IPS-18c (cell line): ENCODE measurements around the gene ZNF248.
"Not testable (repeated sequence)": the region's sequence is repeated elsewhere in the genome, so short reads cannot be mapped to it uniquely, and the experiment has no call there.

Experiments used
- H3K4me3 ChIP-seq: 2 replicates; pipeline ENCODE4 v1.7.0; 2013; ENCODE audit warnings: low read depth, mild to moderate bottlenecking, low read length, moderate library complexity; ENCODE audit not compliant: insufficient read depth
- H3K9me3 ChIP-seq: one replicate; pipeline ENCODE4 v1.6.1; 2013; ENCODE audit warnings: mild to moderate bottlenecking, low read length, moderate library complexity; ENCODE audit not compliant: control insufficient read depth, insufficient read depth

ZNF248 gene

DNA sequence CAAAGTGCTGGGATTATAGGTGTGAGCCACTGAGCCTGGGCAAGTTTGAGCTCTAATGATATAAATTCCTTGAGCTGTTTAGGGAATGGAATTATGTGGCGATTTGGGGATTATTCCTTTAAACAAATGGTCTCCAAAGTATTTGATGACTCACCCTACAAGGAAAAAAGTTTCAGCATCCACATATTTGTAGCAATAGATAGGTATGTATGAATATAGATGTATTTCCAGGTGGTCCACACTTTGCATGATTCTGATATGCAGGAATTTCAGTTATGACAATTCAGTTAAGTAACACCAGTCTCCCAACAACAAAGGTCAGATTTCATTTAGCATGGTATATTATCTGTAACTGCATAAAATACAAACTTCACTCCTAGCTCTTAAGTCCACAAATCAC, 92.2 kb downstream of the ZNF248 start:
- Histone ChIP-seq H3K4me3 (no peak overlapping the region), H3K9me3 (peaks cover 9% of the 10 kb centered on the region)

DNA sequence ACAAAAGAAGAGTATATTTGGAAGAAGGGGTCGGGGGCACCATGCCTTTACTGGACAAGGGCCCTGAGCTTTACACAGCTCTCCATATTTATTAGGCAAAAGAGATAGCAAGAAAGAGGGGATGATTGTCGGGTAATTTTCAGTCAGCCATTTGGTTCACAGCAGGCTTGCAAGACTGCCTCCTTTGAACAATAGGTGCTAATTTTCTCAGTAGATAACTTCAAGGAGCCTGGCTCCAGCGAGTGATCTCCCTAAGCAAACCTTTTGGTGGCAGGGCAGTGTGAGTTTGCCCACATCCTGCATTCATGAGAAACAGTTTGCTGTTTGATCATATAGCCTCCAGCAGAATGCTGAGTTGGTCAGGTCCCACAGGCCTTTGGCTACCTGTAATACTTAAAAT, 94.3 kb downstream of the ZNF248 start:
- Histone ChIP-seq H3K9me3 (peaks cover 9% of the 10 kb centered on the region), H3K4me3 (no peak overlapping the region)

DNA sequence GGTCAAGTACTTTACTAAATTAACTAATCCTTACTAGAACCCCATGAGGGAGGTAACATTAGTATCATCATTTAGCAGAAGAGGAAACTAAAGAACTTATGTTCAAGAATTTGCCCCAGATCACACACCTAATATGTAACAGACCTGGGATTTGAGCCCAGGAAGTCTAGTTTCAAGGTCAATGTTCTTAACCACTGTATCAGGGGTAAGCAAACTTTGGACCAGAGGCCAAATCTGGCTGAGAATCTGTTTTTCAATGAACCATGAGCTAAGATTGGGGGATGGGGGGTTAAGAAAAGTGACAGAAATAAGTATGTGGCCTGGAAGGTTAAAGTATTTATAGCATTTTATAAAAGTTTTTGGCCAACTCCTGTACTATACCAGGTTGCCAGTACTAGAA, 95.1 kb downstream of the ZNF248 start:
- Histone ChIP-seq H3K4me3 (no peak overlapping the region), H3K9me3 (peaks cover 9% of the 10 kb centered on the region)

DNA sequence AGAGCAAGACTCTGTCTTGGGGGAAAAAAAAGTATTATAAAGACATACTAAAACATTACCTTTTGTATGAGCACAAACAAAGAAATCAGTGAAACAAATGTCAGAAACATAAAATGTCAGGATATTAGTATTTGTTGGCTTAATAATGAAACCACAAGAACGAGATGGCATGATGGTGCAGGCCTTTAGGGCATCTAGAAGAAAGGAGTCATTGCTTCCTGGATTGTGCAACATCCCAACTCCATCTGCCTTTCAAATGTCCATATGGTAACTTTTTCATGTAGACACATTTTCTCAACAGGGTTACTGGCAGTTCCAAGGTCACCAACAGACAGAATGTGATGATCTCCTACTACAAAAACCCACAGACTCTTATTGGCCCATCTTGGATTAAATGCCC, 96.6 kb downstream of the ZNF248 start:
- H3K4me3 ChIP-seq = no peak overlapping the region
- H3K9me3 ChIP-seq = peaks cover 7% of the 10 kb centered on the region

DNA sequence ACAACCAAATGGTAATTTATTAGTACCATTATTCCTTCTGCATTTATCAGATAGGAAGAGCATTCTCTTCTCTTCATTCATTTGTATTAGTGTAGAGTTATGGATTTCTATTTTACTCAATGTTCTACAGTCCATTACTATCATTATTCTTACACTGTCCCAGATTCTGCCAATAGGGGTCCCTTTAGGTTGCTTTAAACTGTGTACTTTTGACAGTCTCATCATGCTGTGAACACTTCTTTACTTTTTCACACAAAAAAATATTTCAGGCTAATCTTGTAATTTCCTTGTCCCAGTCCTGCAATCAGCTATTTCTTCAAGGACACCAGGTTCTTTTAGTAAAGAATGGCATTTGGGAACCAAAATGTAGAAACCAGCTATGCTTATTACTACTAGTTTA, 99.3 kb downstream of the ZNF248 start:
- Histone ChIP-seq H3K9me3 (peaks cover 5% of the 10 kb centered on the region), H3K4me3 (no peak overlapping the region)

DNA sequence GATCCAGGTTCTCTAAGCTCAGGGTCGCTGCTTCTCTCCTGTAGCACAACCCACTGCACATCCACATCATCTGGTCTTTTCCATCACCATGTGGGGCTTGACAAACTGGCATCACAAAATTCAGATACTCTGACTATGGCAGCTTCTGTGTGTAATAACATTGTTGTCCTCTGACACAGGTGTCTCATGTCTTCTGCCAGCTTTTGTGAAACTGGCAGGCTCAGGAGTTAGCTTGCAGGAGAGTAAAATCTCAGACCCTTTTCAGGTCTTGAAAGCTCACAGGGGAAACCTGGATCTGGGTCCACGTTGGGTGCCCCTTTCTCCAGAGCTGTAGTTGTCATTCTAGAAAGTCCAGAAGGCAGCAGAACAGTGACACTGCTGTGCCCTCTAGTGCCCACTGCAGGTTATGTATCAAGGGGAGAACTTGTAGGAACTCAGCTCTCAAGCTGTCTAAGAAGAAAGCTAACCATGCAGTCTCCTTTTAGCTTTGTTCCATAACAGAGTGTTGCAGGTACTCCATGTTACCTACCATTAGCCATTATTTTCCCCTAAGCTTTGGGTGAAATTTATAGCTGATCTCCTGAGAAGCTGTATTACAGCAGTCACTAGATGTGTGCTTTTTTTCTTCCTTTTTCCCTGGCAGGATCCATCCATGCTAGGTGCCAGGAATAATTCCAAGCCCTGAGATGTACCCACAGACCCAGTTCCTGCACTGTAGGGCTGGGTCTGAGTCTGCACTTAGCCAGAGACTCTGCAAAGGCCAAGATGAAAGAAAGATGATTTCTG, 102.7 kb downstream of the ZNF248 start:
- no peak overlapping the region for H3K4me3 ChIP-seq
- peaks cover 2% of the 10 kb centered on the region for H3K9me3 ChIP-seq

DNA sequence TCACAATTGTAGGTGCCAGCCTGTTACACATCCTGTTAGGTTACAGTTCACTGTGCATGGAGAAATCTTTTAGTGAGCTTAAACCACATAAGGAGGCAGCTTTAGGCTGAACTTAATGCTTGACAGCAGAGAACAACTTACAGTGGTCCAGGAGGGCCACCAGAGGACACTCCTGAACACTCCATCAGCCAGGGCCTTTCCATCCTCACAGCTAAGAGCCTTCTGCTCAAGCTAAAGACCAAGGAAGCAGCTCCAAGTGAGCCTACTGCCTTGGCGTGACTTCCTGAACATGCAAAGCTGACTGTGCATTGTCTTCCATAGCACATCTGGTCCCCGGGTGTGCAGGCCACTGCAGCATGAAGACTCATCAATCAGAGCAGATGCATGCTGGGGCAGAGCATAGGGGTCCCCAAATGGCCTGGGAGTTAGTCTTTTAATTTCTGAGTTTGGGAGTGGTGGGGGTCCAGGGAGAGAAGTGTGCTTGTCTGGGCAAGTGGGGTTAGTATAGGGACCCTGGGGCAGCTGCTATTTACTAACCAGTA, 105.0 kb downstream of the ZNF248 start:
- Histone ChIP-seq H3K9me3 (peaks cover 2% of the 10 kb centered on the region), H3K4me3 (no peak overlapping the region)

DNA sequence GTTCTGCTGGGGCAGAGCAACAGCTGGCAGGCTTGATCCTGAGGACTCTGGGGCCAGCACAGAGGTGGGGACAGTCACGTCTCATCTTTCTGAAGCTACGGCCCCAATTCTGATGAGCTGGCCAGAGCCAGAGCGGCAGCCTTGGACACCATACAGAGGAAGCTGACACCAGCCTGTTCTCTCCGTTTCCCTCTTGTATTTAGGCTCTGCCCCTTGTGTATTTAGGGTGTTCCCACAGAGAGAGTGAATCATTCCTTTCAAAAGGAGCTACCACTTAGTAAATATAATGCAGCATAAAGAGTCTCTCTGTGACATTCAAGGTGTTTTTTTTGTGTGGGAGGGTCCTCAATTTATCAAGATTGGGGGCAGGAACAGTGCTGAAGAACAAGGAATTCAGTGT, 109.2 kb downstream of the ZNF248 start:
- H3K9me3 ChIP-seq = no peaks in the 10 kb centered on the region
- H3K4me3 ChIP-seq = no peak overlapping the region

DNA sequence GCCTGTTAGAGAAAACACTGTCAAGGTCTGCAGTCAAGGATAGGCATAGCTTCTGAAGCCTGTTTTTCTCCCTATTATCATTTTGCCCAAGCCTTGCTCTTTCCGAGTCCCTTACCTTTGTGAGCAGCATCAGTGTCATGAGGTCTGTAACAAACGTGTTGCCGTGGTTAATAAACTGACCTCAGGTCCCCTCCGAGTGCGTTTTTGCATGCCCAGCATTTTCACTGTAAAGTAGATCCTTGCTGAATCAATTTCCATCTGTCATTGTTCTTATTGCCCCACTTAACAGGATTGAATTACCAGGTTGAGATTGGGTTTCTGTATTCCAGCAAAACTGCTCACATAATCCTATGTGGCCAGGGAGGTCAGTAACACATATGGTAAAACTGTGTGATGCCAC, 110.3 kb downstream of the ZNF248 start:
- H3K9me3 ChIP-seq = no peaks in the 10 kb centered on the region
- no peak overlapping the region for H3K4me3 ChIP-seq

DNA sequence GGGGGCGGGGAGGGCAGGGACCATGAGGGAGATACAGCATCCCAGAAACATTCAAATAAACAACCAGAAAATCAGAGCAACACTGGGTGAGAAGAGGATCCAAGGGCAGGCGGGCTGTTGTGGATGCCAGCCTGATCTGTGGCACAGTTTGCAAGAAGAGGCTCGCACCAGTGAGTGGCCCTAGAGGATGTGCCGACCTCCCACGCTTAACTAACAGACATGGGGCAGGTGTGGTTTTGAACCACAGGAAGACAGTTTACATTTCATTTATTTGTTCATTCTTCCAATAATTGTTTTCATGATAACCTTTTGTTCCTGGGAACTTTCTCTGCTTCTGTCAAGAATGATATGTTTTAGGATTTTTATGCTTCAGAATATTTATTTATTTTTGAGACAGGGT, 115.6 kb downstream of the ZNF248 start:
- no peak overlapping the region for H3K4me3 ChIP-seq
- H3K9me3 ChIP-seq = no peaks in the 10 kb centered on the region

DNA sequence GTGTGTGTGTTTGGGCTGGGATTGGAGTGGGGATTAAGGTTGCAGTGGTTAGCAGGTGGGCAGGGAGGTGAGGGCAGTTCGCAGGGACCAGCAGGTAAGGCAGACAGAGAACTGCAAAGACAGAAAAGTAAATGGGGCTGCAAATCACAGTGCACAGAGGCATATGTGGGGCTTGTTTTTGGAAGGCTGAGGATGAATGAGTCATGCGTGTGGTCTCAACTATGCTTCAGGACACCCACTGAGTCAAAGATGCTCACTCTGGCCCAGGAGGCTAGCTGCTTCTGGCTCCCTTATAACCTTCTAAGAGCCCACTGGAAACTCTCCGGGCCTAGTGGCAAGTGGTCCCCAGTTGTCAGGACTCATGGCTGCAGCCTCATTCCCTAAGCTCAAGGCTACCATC, 118.2 kb downstream of the ZNF248 start:
- H3K4me3 ChIP-seq = no peak overlapping the region
- H3K9me3 ChIP-seq = no peaks in the 10 kb centered on the region

DNA sequence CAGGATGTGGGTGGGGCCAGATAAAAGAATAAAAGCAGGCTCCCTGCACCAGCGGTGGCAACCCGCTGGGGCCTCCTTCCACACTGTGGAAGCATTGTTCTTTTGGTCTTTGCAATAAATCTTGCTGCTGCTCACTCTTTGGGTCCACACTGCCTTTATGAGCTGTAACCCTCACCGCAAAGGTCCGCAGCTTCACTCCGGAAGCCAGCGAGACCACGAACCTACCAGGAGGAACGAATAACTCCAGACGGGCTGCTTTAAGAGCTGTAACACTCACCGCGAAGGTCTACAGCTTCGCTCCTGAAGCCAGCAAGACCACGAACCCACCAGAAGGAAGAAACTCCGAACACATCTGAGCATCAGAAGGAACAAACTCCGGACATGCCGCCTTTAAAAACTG, 119.2 kb downstream of the ZNF248 start:
- H3K4me3 ChIP-seq, H3K9me3 ChIP-seq: not testable (repeated sequence)

DNA sequence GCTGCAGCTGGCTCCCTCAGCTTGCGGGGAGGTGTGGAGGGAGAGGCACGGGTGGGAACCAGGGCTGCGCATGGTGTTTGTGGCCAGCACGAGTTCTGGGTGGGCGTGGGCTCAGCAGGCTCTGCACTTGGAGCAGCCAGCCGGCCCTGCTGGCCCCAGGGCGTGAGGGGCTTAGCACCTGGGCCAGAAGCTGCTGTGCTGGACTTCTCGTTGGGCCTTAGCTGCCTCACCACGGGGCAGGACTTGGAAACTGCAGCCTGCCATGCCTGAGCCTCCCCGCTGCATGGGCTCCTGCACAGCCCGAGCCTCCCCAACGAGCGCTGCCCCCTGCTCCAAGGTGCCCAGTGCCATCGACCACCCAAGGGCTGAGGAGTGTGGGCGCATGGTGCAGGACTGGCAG, 120.1 kb downstream of the ZNF248 start:
- Histone ChIP-seq H3K9me3 (no peaks in the 10 kb centered on the region), H3K4me3 (no peak overlapping the region)

DNA sequence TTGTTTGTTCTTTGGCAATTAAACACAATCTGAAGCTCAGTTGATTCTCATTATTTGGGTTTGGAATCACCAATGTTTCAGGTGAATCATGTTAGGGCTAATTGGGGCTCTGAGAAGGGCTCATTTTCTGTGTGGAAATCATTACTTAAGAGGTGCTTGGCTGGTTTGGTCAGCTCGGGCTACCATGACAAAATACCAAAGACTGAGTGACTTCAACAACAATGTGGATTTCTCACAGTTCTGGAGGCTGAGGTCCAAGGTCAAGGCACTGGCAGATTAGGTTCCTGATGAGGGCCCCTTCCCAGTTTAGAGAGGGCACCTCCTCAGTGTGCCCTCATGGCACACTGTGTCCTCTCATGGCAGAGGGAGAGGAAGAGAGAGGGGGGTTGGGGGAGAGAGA, 121.3 kb downstream of the ZNF248 start:
- no peaks in the 10 kb centered on the region for H3K9me3 ChIP-seq
- no peak overlapping the region for H3K4me3 ChIP-seq

DNA sequence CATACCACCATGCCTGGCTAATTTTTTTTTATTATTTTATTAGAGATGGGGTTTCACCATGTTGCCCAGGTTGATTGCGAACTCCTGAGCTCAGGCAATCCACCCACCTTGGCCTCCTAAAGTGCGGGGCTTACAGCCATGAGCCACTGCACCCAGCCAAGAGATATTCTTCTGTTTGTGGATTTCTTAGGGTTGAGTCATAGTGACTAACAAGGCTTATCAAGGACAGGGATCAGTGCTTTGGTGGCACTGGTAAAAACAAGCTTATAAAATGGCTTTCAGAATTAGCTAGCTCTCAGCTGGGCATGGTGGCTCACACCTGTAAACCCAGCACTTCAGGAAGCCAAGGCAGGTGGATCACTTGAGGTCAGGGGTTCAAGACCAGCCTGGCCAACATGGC, 122.4 kb downstream of the ZNF248 start:
- no peak overlapping the region for H3K4me3 ChIP-seq
- H3K9me3 ChIP-seq = no peaks in the 10 kb centered on the region
